K562 (cell line): ENCODE data around the gene DTX1. TPM values are rescaled to one million over a fixed set of nuclear protein-coding genes. Genes with fewer than 3 reads are reported as not detected.

ENCODE experiments used
- ATAC-seq: fragments of 200-7000 bp; cut with Tn5 transposase; 3 replicates; pipeline ENCODE4 v1.9.1; 2020; ENCODE audit warnings: moderate library complexity
- BruUV-seq: library from RNA; stranded (reverse); fragments of 400-500 nt; replicated peaks from 2 replicates; lab custom pipeline; 2021; lab: Mats Ljungman, UMichigan
- CTCF ChIA-PET: fragments of 300-600 bp; formaldehyde crosslinking; extraction: SDS; loops from one replicate; lab custom pipeline; 2021; ENCODE audit warnings: low intra/inter-chr PET ratio; lab: Yijun Ruan, JAX
- POLR2A ChIA-PET: fragments of 300-600, 350-650 bp; sonication (Branson Sonifier 250); formaldehyde crosslinking; extraction: SDS; loops from one replicate; lab custom pipeline; 2021; ENCODE audit warnings: antibody characterized with exemption, inconsistent platforms; lab: Yijun Ruan, JAX
- DNase-seq, 4 experiments: peaks; one replicate each; pipeline versions ENCODE4 v3.0.0 to v3.0.0-alpha.2; 2011 to 2018; ENCODE audit warnings: low spot score in 3 of 4, mixed read lengths in 3 of 4; ENCODE audit errors: extremely low read depth in 1 of 4
- FAIRE-seq: peaks from 2 replicates; lab custom pipeline; 2011; peaks lifted over from hg19 to GRCh38; lab: Jason Lieb, UNC
- H2AFZ ChIP-seq: 2 replicates; pipeline ENCODE4 v1.6.0; 2011; ENCODE audit warnings: low read depth, low read length, control low read depth, inconsistent platforms
- H3K27ac ChIP-seq: fragments of 200-600 bp; 3 replicates; pipeline ENCODE4 v1.8.0; 2011; ENCODE audit warnings: low read depth, mild to moderate bottlenecking, control low read depth, inconsistent platforms, low read length, moderate library complexity, mixed read lengths; ENCODE audit errors: extremely low read depth
- H3K27me3 ChIP-seq, 2 experiments: fragments of 300-600 bp in 1 of 2; 2 replicates in 1 of 2; 3 replicates in 1 of 2; pipeline versions ENCODE4 v1.6.0 to v1.8.0; 2011; ENCODE audit warnings: inconsistent platforms in 2 of 2, low read length in 2 of 2, mild to moderate bottlenecking in 1 of 2, mixed read lengths in 1 of 2, moderate library complexity in 1 of 2; ENCODE audit not compliant: control insufficient read depth in 2 of 2, insufficient read depth in 2 of 2
- H3K36me3 ChIP-seq: fragments of 300-600 bp; 3 replicates; pipeline ENCODE4 v1.8.0; 2011; ENCODE audit warnings: mild to moderate bottlenecking, low read length, inconsistent platforms; ENCODE audit not compliant: control insufficient read depth, insufficient read depth
- H3K4me1 ChIP-seq, 2 experiments: fragments of 200-600 bp in 1 of 2; replicated peaks in 1 of 2; 2 replicates in 1 of 2; 3 replicates in 1 of 2; pipeline versions ENCODE4 v1.5.1 to v1.8.0; 2011; ENCODE audit warnings: inconsistent platforms in 2 of 2, low read length in 2 of 2, mild to moderate bottlenecking in 1 of 2, mixed read lengths in 1 of 2, moderate library complexity in 1 of 2; ENCODE audit not compliant: control insufficient read depth in 2 of 2, insufficient read depth in 2 of 2
- H3K4me2 ChIP-seq: 2 replicates; pipeline ENCODE4 v1.6.1; 2011; ENCODE audit warnings: low read length, control low read depth, inconsistent platforms, mixed read lengths; ENCODE audit not compliant: insufficient read depth
- H3K4me3 ChIP-seq: fragments of 200-600 bp; sonication (generic), shearing (Covaris generic); 2 replicates; pipeline ENCODE4 v1.5.1; 2016; ENCODE audit warnings: control low read depth, inconsistent platforms
- H3K79me2 ChIP-seq: fragments of 200-600 bp; 3 replicates; pipeline ENCODE4 v1.8.0; 2011; ENCODE audit warnings: low read length, inconsistent platforms; ENCODE audit not compliant: control insufficient read depth, insufficient read depth
- H3K9ac ChIP-seq, 2 experiments: 2 replicates each; pipeline versions ENCODE4 v1.6.0 to v1.6.1; 2011; ENCODE audit warnings: low read depth in 2 of 2, low read length in 2 of 2, control low read depth in 1 of 2, inconsistent platforms in 1 of 2, mild to moderate bottlenecking in 1 of 2, mixed read lengths in 1 of 2; ENCODE audit not compliant: insufficient read depth in 1 of 2
- H3K9me1 ChIP-seq: one replicate; pipeline ENCODE4 v1.6.0; 2011; ENCODE audit warnings: inconsistent platforms, mild to moderate bottlenecking, low read length, moderate library complexity; ENCODE audit not compliant: control insufficient read depth, insufficient read depth
- H3K9me3 ChIP-seq: replicated peaks from 2 replicates; pipeline ENCODE4 v1.5.1; 2011; ENCODE audit warnings: low read depth, low read length, inconsistent platforms; ENCODE audit not compliant: control insufficient read depth, insufficient read depth
- H4K20me1 ChIP-seq: replicated peaks from 2 replicates; pipeline ENCODE4 v1.6.1; 2011; ENCODE audit warnings: low read length, inconsistent platforms, mixed read lengths; ENCODE audit not compliant: control insufficient read depth, insufficient read depth
- BCOR ChIP-seq: fragments of 450-650 bp; IDR thresholded peaks from 2 replicates; pipeline ENCODE4 v1.6.1; 2016
- CCNT2 ChIP-seq: IDR thresholded peaks from 2 replicates; pipeline ENCODE4 v1.6.1; 2011; ENCODE audit warnings: borderline replicate concordance, low read depth, mild to moderate bottlenecking, moderate library complexity, mixed read lengths, low read length; ENCODE audit not compliant: insufficient read length; ENCODE audit errors: extremely low read depth
- EP300 ChIP-seq: IDR thresholded peaks from 2 replicates; pipeline ENCODE4 v1.6.1; 2012; ENCODE audit warnings: low read length, improper control_type of control experiment
- ETV1 ChIP-seq: fragments of 450-650 bp; conservative IDR thresholded peaks from 2 replicates; pipeline ENCODE4 v1.6.1; 2016; ENCODE audit warnings: missing genetic modification characterization, control low read depth, low read depth, missing compliant biosample characterization
- KDM5B ChIP-seq: fragments of 200-600 bp; sonication (generic); IDR thresholded peaks from 2 replicates; pipeline ENCODE4 v1.6.1; 2012; ENCODE audit warnings: low read depth, mild to moderate bottlenecking, moderate library complexity, low read length, control low read depth, inconsistent platforms; ENCODE audit not compliant: insufficient replicate concordance
- MCM5 ChIP-seq: fragments of 450-650 bp; IDR thresholded peaks from 2 replicates; pipeline ENCODE4 v1.6.1; 2016; ENCODE audit warnings: low read depth
- POLR2AphosphoS5 ChIP-seq: IDR thresholded peaks from 2 replicates; pipeline ENCODE4 v1.6.1; 2011; ENCODE audit warnings: mild to moderate bottlenecking, low read depth, low read length, moderate library complexity; ENCODE audit not compliant: control insufficient read depth, insufficient read depth
- TEAD2 ChIP-seq: fragments of 450-650 bp; IDR thresholded peaks from 2 replicates; pipeline ENCODE4 v1.6.1; 2016; ENCODE audit warnings: missing genetic modification characterization, control low read depth, missing compliant biosample characterization
- TFAM ChIP-seq: fragments of 250-450 bp; sonication (Bioruptor Pico); conservative IDR thresholded peaks from 2 replicates; pipeline ENCODE4 v1.5.0; 2021; ENCODE audit warnings: mild to moderate bottlenecking, moderate library complexity
- XRCC5 ChIP-seq: fragments of 200-400 bp; formaldehyde crosslinking; IDR thresholded peaks from 2 replicates; pipeline ENCODE4 v1.6.1; 2017; ENCODE audit warnings: low read depth, mild to moderate bottlenecking, low read length
- ZC3H11A ChIP-seq: IDR thresholded peaks from 2 replicates; pipeline ENCODE4 v1.6.1; 2012; ENCODE audit warnings: low read depth, low read length, improper control_type of control experiment
- WGBS: fragments of 100-300 bp; shearing (Covaris generic); methylation state at CpG from one replicate; pipeline ENCODE4 v1.1.6; 2016; ENCODE audit warnings: low coverage, mixed read lengths; ENCODE audit not compliant: insufficient coverage; ENCODE audit errors: missing lambda C conversion rate; 5-methylcytosine and 5-hydroxymethylcytosine counted together
- in situ Hi-C: fragments of 300-500 bp; cut with MboI; formaldehyde crosslinking; loops from 4 replicates; pipeline ENCODE4 v1.15.0; 2018; ENCODE audit warnings: inconsistent platforms, mixed read lengths
- intact Hi-C: fragments of 100-400 bp; cut with micrococcal nuclease; formaldehyde crosslinking; loops from 2 replicates; pipeline ENCODE4 v1.14.2; 2022
- polyA plus RNA-seq, 8 experiments: library from polyadenylated mRNA; depleted of rRNA in 4 of 8; stranded (reverse) in 5 of 8; unstranded in 3 of 8; fragments of >200 nt; fragmentation: Nextera tagmentation in 2 of 8; fragmentation: Illumina TruSeq in 1 of 8; extraction: Ambion mirVana in 2 of 8; extraction: Trizol in 1 of 8; gene quantifications; 2 replicates each; pipeline versions ENCODE4 v1.2.1 to v1.2.3, GENCODE V29; 2011 to 2014; ENCODE audit warnings: inconsistent platforms in 1 of 8, missing spikeins in 1 of 8
- total RNA-seq, 7 experiments: library from RNA; depleted of rRNA in 6 of 7; stranded (reverse); fragments of >200 nt in 6 of 7; fragmentation: Illumina TruSeq in 2 of 7; extraction: Trizol in 2 of 7; gene quantifications; 2 replicates each; pipeline versions ENCODE4 v1.2.1 to v1.2.3, GENCODE V29; 2011 to 2021; ENCODE audit warnings: low replicate concordance in 1 of 7
- TF ChIP-seq, protein P1 (sequence below): fragments of 450-650 bp; formaldehyde crosslinking; IDR thresholded peaks from 2 replicates; pipeline ENCODE4 v1.4.0; 2022; ENCODE audit warnings: missing genetic modification characterization
- TF ChIP-seq, protein P2 (sequence below): IDR thresholded peaks from 3 replicates; pipeline ENCODE4 v1.6.1; 2011; ENCODE audit warnings: borderline replicate concordance, mild to moderate bottlenecking; ENCODE audit not compliant: insufficient read length, insufficient read depth
- TF ChIP-seq, protein P3 (sequence below): fragments of 450-650 bp; formaldehyde crosslinking; IDR thresholded peaks from 2 replicates; pipeline ENCODE4 v1.4.0; 2020; ENCODE audit warnings: mild to moderate bottlenecking, mixed read lengths
- TF ChIP-seq, protein P4 (sequence below): fragments of 250-450 bp; sonication (Bioruptor Pico); IDR thresholded peaks from 2 replicates; pipeline ENCODE4 v1.8.0; 2021; ENCODE audit warnings: moderate library complexity, mild to moderate bottlenecking, inconsistent platforms

DTX1 gene
- total and polyA plus RNA-seq, 9 of the 15 experiments (the other 6 are each of a cell fraction or from before 2014, with no cell fraction given), result not detected

GRCh38 chr12:113072136-113072535 lies 15.6 kb downstream of the DTX1 start:
- Histone ChIP-seq H3K9ac (no peak overlapping the region), H3K36me3 (no peaks in the 10 kb centered on the region), H3K27ac (no peak overlapping the region)
- in situ Hi-C loops, result no loop called here
- BruUV-seq, result no TSS peak
- TF ChIP-seq, protein P1, sequence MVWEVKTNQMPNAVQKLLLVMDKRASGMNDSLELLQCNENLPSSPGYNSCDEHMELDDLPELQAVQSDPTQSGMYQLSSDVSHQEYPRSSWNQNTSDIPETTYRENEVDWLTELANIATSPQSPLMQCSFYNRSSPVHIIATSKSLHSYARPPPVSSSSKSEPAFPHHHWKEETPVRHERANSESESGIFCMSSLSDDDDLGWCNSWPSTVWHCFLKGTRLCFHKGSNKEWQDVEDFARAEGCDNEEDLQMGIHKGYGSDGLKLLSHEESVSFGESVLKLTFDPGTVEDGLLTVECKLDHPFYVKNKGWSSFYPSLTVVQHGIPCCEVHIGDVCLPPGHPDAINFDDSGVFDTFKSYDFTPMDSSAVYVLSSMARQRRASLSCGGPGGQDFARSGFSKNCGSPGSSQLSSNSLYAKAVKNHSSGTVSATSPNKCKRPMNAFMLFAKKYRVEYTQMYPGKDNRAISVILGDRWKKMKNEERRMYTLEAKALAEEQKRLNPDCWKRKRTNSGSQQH, result no peak
- TF ChIP-seq, protein P2, sequence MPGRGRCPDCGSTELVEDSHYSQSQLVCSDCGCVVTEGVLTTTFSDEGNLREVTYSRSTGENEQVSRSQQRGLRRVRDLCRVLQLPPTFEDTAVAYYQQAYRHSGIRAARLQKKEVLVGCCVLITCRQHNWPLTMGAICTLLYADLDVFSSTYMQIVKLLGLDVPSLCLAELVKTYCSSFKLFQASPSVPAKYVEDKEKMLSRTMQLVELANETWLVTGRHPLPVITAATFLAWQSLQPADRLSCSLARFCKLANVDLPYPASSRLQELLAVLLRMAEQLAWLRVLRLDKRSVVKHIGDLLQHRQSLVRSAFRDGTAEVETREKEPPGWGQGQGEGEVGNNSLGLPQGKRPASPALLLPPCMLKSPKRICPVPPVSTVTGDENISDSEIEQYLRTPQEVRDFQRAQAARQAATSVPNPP, result no peak
- TF ChIP-seq XRCC5, result no peak
- no peak for TF ChIP-seq BCOR
- TF ChIP-seq EP300, result no peak
- TF ChIP-seq ZC3H11A, result no peak
- no peak for TF ChIP-seq POLR2AphosphoS5
- no peak for TF ChIP-seq TEAD2 (tag)
- TF ChIP-seq ETV1 (tag), result no peak
- TF ChIP-seq, protein P3, sequence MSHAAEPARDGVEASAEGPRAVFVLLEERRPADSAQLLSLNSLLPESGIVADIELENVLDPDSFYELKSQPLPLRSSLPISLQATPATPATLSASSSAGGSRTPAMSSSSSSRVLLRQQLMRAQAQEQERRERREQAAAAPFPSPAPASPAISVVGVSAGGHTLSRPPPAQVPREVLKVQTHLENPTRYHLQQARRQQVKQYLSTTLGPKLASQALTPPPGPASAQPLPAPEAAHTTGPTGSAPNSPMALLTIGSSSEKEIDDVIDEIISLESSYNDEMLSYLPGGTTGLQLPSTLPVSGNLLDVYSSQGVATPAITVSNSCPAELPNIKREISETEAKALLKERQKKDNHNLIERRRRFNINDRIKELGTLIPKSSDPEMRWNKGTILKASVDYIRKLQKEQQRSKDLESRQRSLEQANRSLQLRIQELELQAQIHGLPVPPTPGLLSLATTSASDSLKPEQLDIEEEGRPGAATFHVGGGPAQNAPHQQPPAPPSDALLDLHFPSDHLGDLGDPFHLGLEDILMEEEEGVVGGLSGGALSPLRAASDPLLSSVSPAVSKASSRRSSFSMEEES (CRISPR knock-in tag), result no peak
- no peak for TF ChIP-seq MCM5
- TF ChIP-seq KDM5B, result no peak
- TF ChIP-seq TFAM (CRISPR knock-in tag), result no peak
- TF ChIP-seq CCNT2, result no peak
- TF ChIP-seq, protein P4, sequence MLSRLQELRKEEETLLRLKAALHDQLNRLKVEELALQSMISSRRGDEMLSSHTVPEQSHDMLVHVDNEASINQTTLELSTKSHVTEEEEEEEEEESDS (CRISPR knock-in tag), result no peak
- TF ChIP-seq, all 486 proteins: peak for 0
- no peak for DNase-seq
- H3K79me2 ChIP-seq, result no peaks in the 10 kb centered on the region
- ATAC-seq, result no peak
- H3K9me3 ChIP-seq, result no peaks in the 10 kb centered on the region
- peaks cover 12 to 73% of the 10 kb centered on the region in 2 experiments for H3K27me3 ChIP-seq
- intact Hi-C loops, result no loop called here
- H2AFZ ChIP-seq, result no peak overlapping the region
- WGBS, result 0% methylated on average over 3 of the region's 3 CpGs
- 0 out of 2 replicates have a peak, but pooled peaks cover 14% of the 10 kb centered on the region for H4K20me1 ChIP-seq
- ChIA-PET POLR2A (interaction anchor here (0.7 kb wide), 1 partner anchor 662 kb away, joined by 3 read pairs; no protein-coding TSS in a partner anchor), CTCF (no interaction called here)
- H3K9me1 ChIP-seq, result no peaks in the 10 kb centered on the region
- FAIRE-seq, result no peak
- H3K4me2 ChIP-seq, result no peak overlapping the region
- H3K4me1 ChIP-seq, result peaks cover 0 to 10% of the 10 kb centered on the region in 2 experiments; a peak in 1 of 5 replicates
- H3K4me3 ChIP-seq, result no peak overlapping the region
